DOHH2 (cell line): ENCODE measurements around the gene ATR.

Experiments
- CTCF ChIP-seq: fragments of 200-600 bp; sonication (generic); IDR thresholded peaks from one replicate; pipeline ENCODE4 v1.5.1; 2014; ENCODE audit warnings: antibody characterized with exemption, mild to moderate bottlenecking, low read depth, low read length; ENCODE audit not compliant: poor library complexity, severe bottlenecking
- EZH2phosphoT487 ChIP-seq: fragments of 200-600 bp; sonication (generic); IDR thresholded peaks from 2 replicates; pipeline ENCODE4 v1.6.1; 2017; ENCODE audit warnings: borderline replicate concordance, mild to moderate bottlenecking, antibody characterized with exemption, low read length, moderate library complexity, mixed read lengths

- TF ChIP-seq CTCF (no peak), EZH2phosphoT487 (no peak)
These were observed 43.9 kb upstream of the ATR start for GRCh38 chr3:142622405-142622804.
